K562 (cell line): Measurements from ENCODE around the gene TMED5. TPM values are rescaled to one million over a fixed set of nuclear protein-coding genes. Genes with fewer than 3 reads are reported as not detected.

Source experiments
- ATAC-seq: fragments of 200-7000 bp; cut with Tn5 transposase; 3 replicates; pipeline ENCODE4 v1.9.1; 2020; ENCODE audit warnings: moderate library complexity
- BruUV-seq: library from RNA; stranded (reverse); fragments of 400-500 nt; replicated peaks from 2 replicates; lab custom pipeline; 2021; lab: Mats Ljungman, UMichigan
- CTCF ChIA-PET: fragments of 300-600 bp; formaldehyde crosslinking; extraction: SDS; loops from one replicate; lab custom pipeline; 2021; ENCODE audit warnings: low intra/inter-chr PET ratio; lab: Yijun Ruan, JAX
- POLR2A ChIA-PET: fragments of 300-600, 350-650 bp; sonication (Branson Sonifier 250); formaldehyde crosslinking; extraction: SDS; loops from one replicate; lab custom pipeline; 2021; ENCODE audit warnings: antibody characterized with exemption, inconsistent platforms; lab: Yijun Ruan, JAX
- DNase-seq, 4 experiments: peaks; one replicate each; pipeline versions ENCODE4 v3.0.0 to v3.0.0-alpha.2; 2011 to 2018; ENCODE audit warnings: low spot score in 3 of 4, mixed read lengths in 3 of 4; ENCODE audit errors: extremely low read depth in 1 of 4
- FAIRE-seq: peaks from 2 replicates; lab custom pipeline; 2011; peaks lifted over from hg19 to GRCh38; lab: Jason Lieb, UNC
- H2AFZ ChIP-seq: 2 replicates; pipeline ENCODE4 v1.6.0; 2011; ENCODE audit warnings: low read depth, low read length, control low read depth, inconsistent platforms
- H3K27ac ChIP-seq: fragments of 200-600 bp; 3 replicates; pipeline ENCODE4 v1.8.0; 2011; ENCODE audit warnings: low read depth, mild to moderate bottlenecking, control low read depth, inconsistent platforms, low read length, moderate library complexity, mixed read lengths; ENCODE audit errors: extremely low read depth
- H3K27me3 ChIP-seq, 2 experiments: fragments of 300-600 bp in 1 of 2; 2 replicates in 1 of 2; 3 replicates in 1 of 2; pipeline versions ENCODE4 v1.6.0 to v1.8.0; 2011; ENCODE audit warnings: inconsistent platforms in 2 of 2, low read length in 2 of 2, mild to moderate bottlenecking in 1 of 2, mixed read lengths in 1 of 2, moderate library complexity in 1 of 2; ENCODE audit not compliant: control insufficient read depth in 2 of 2, insufficient read depth in 2 of 2
- H3K36me3 ChIP-seq: fragments of 300-600 bp; 3 replicates; pipeline ENCODE4 v1.8.0; 2011; ENCODE audit warnings: mild to moderate bottlenecking, low read length, inconsistent platforms; ENCODE audit not compliant: control insufficient read depth, insufficient read depth
- H3K4me1 ChIP-seq, 2 experiments: fragments of 200-600 bp in 1 of 2; replicated peaks in 1 of 2; 2 replicates in 1 of 2; 3 replicates in 1 of 2; pipeline versions ENCODE4 v1.5.1 to v1.8.0; 2011; ENCODE audit warnings: inconsistent platforms in 2 of 2, low read length in 2 of 2, mild to moderate bottlenecking in 1 of 2, mixed read lengths in 1 of 2, moderate library complexity in 1 of 2; ENCODE audit not compliant: control insufficient read depth in 2 of 2, insufficient read depth in 2 of 2
- H3K4me2 ChIP-seq: 2 replicates; pipeline ENCODE4 v1.6.1; 2011; ENCODE audit warnings: low read length, control low read depth, inconsistent platforms, mixed read lengths; ENCODE audit not compliant: insufficient read depth
- H3K4me3 ChIP-seq: fragments of 200-600 bp; sonication (generic), shearing (Covaris generic); 2 replicates; pipeline ENCODE4 v1.5.1; 2016; ENCODE audit warnings: control low read depth, inconsistent platforms
- H3K79me2 ChIP-seq: fragments of 200-600 bp; 3 replicates; pipeline ENCODE4 v1.8.0; 2011; ENCODE audit warnings: low read length, inconsistent platforms; ENCODE audit not compliant: control insufficient read depth, insufficient read depth
- H3K9ac ChIP-seq, 2 experiments: 2 replicates each; pipeline versions ENCODE4 v1.6.0 to v1.6.1; 2011; ENCODE audit warnings: low read depth in 2 of 2, low read length in 2 of 2, control low read depth in 1 of 2, inconsistent platforms in 1 of 2, mild to moderate bottlenecking in 1 of 2, mixed read lengths in 1 of 2; ENCODE audit not compliant: insufficient read depth in 1 of 2
- H3K9me1 ChIP-seq: one replicate; pipeline ENCODE4 v1.6.0; 2011; ENCODE audit warnings: inconsistent platforms, mild to moderate bottlenecking, low read length, moderate library complexity; ENCODE audit not compliant: control insufficient read depth, insufficient read depth
- H3K9me3 ChIP-seq: replicated peaks from 2 replicates; pipeline ENCODE4 v1.5.1; 2011; ENCODE audit warnings: low read depth, low read length, inconsistent platforms; ENCODE audit not compliant: control insufficient read depth, insufficient read depth
- H4K20me1 ChIP-seq: replicated peaks from 2 replicates; pipeline ENCODE4 v1.6.1; 2011; ENCODE audit warnings: low read length, inconsistent platforms, mixed read lengths; ENCODE audit not compliant: control insufficient read depth, insufficient read depth
- CAMTA2 ChIP-seq: fragments of 250-450 bp; sonication (Bioruptor Pico); conservative IDR thresholded peaks from 2 replicates; pipeline ENCODE4 v1.5.1; 2022
- DIDO1 ChIP-seq: fragments of 450-650 bp; IDR thresholded peaks from 2 replicates; pipeline ENCODE4 v1.6.1; 2016; ENCODE audit warnings: low read depth, missing biosample characterization, missing genetic modification characterization
- HDAC3 ChIP-seq: fragments of 450-650 bp; IDR thresholded peaks from 2 replicates; pipeline ENCODE4 v1.6.1; 2018; ENCODE audit warnings: borderline replicate concordance, mild to moderate bottlenecking, moderate library complexity; ENCODE audit not compliant: partially characterized antibody
- MEIS2 ChIP-seq: fragments of 450-650 bp; IDR thresholded peaks from 2 replicates; pipeline ENCODE4 v1.6.1; 2014; ENCODE audit warnings: mild to moderate bottlenecking; ENCODE audit not compliant: partially characterized antibody
- NEUROD1 ChIP-seq: fragments of 150-350 bp; IDR thresholded peaks from 2 replicates; pipeline ENCODE4 v1.6.1; 2014; ENCODE audit warnings: borderline replicate concordance, low read length, low read depth; ENCODE audit not compliant: partially characterized antibody
- POLR2A ChIP-seq: fragments of 450-650 bp; conservative IDR thresholded peaks from 2 replicates; pipeline ENCODE4 v1.6.1; 2016
- SRSF9 ChIP-seq: fragments of 200-400 bp; formaldehyde crosslinking; IDR thresholded peaks from 2 replicates; pipeline ENCODE4 v1.6.1; 2017; ENCODE audit warnings: low read depth, low read length, borderline replicate concordance
- ZNF146 ChIP-seq: IDR thresholded peaks from one replicate; pipeline ENCODE4 v1.6.1; 2018; ENCODE audit warnings: missing compliant biosample characterization; ENCODE audit not compliant: unreplicated experiment
- WGBS: fragments of 100-300 bp; shearing (Covaris generic); methylation state at CpG from one replicate; pipeline ENCODE4 v1.1.6; 2016; ENCODE audit warnings: low coverage, mixed read lengths; ENCODE audit not compliant: insufficient coverage; ENCODE audit errors: missing lambda C conversion rate; 5-methylcytosine and 5-hydroxymethylcytosine counted together
- in situ Hi-C: fragments of 300-500 bp; cut with MboI; formaldehyde crosslinking; loops from 4 replicates; pipeline ENCODE4 v1.15.0; 2018; ENCODE audit warnings: inconsistent platforms, mixed read lengths
- intact Hi-C: fragments of 100-400 bp; cut with micrococcal nuclease; formaldehyde crosslinking; loops from 2 replicates; pipeline ENCODE4 v1.14.2; 2022
- polyA plus RNA-seq, 8 experiments: library from polyadenylated mRNA; depleted of rRNA in 4 of 8; stranded (reverse) in 5 of 8; unstranded in 3 of 8; fragments of >200 nt; fragmentation: Nextera tagmentation in 2 of 8; fragmentation: Illumina TruSeq in 1 of 8; extraction: Ambion mirVana in 2 of 8; extraction: Trizol in 1 of 8; gene quantifications; 2 replicates each; pipeline versions ENCODE4 v1.2.1 to v1.2.3, GENCODE V29; 2011 to 2014; ENCODE audit warnings: inconsistent platforms in 1 of 8, missing spikeins in 1 of 8
- total RNA-seq, 7 experiments: library from RNA; depleted of rRNA in 6 of 7; stranded (reverse); fragments of >200 nt in 6 of 7; fragmentation: Illumina TruSeq in 2 of 7; extraction: Trizol in 2 of 7; gene quantifications; 2 replicates each; pipeline versions ENCODE4 v1.2.1 to v1.2.3, GENCODE V29; 2011 to 2021; ENCODE audit warnings: low replicate concordance in 1 of 7

The TMED5 gene
- total and polyA plus RNA-seq, 9 of the 15 experiments (the other 6 are each of a cell fraction or from before 2014, with no cell fraction given): 28.7 to 83.7 (median 67.2) TPM

- POLR2A ChIA-PET: no interaction called here
- no peak for TF ChIP-seq HDAC3
- TF ChIP-seq MEIS2: no peak
- no peak for TF ChIP-seq DIDO1 (tag)
- TF ChIP-seq CAMTA2 (CRISPR knock-in tag): no peak
- TF ChIP-seq SRSF9: no peak
- TF ChIP-seq ZNF146 (CRISPR knock-in tag): no peak
- Histone ChIP-seq H3K9me3 (no peaks in the 10 kb centered on the region), H3K9me1 (no peaks in the 10 kb centered on the region), H3K4me3 (no peak overlapping the region), H2AFZ (no peak overlapping the region), H3K27me3 (no peaks in the 10 kb centered on the region), H3K27ac (no peak overlapping the region), H3K36me3 (peaks cover 88% of the 10 kb centered on the region), H4K20me1 (0 out of 2 replicates have a peak, but pooled peaks cover 2% of the 10 kb centered on the region), H3K4me2 (no peak overlapping the region), H3K9ac (no peak overlapping the region), H3K79me2 (no peaks in the 10 kb centered on the region; the same call in 2 of the 3 replicates), H3K4me1 (no peaks in the 10 kb centered on the region)
- BruUV-seq: no TSS peak
- FAIRE-seq: no peak
- no peak for ATAC-seq
- CTCF ChIA-PET: no interaction called here
- DNase-seq: no peak
- in situ Hi-C loops: no loop called here
- intact Hi-C loops: no loop called here
These were observed 28.7 kb downstream of the TMED5 start for GRCh38 chr1:93151474-93151873.

- no peaks in the 10 kb centered on the region for H3K9me3 ChIP-seq
- intact Hi-C loops (no loop called here), in situ Hi-C loops (no loop called here)
- H3K4me1 ChIP-seq: no peaks in the 10 kb centered on the region
- H3K79me2 ChIP-seq: no peaks in the 10 kb centered on the region; the same call in 2 of the 3 replicates
- POLR2A ChIA-PET: interaction anchor here (0.7 kb wide), 1 partner anchor 11 kb away, joined by 4 read pairs; no protein-coding TSS in a partner anchor
- H4K20me1 ChIP-seq: 0 out of 2 replicates have a peak, but pooled peaks cover 3% of the 10 kb centered on the region
- H3K27ac ChIP-seq: no peak overlapping the region
- CTCF ChIA-PET: no interaction called here
- DNase-seq (no peak), ATAC-seq (no peak), FAIRE-seq (no peak)
- no TSS peak for BruUV-seq
- H3K9ac ChIP-seq: no peak overlapping the region
- no peaks in the 10 kb centered on the region for H3K27me3 ChIP-seq
- H3K9me1 ChIP-seq: no peaks in the 10 kb centered on the region
- no peak overlapping the region for H2AFZ ChIP-seq
- H3K4me2 ChIP-seq: no peak overlapping the region
- 59% methylated on average over 1 of the region's 1 CpG for WGBS
- peaks cover 82% of the 10 kb centered on the region for H3K36me3 ChIP-seq
- peak; percentile 14; the same call in 1 of the 2 replicates for TF ChIP-seq POLR2A
- no peak for TF ChIP-seq NEUROD1
- TF ChIP-seq, all 486 proteins: peak for 1
- no peak overlapping the region for H3K4me3 ChIP-seq
These were observed 29.5 kb downstream of the TMED5 start for GRCh38 chr1:93150729-93151128.
